PC-3 (cell line): ENCODE measurements around the gene MTFMT. TPM values are rescaled to one million over a fixed set of nuclear protein-coding genes. Genes with fewer than 3 reads are reported as not detected.

Experiments
- ATAC-seq: fragments of 200-7000 bp; cut with Tn5 transposase; 2 replicates; pipeline ENCODE4 v1.9.1; 2020; ENCODE audit warnings: mild to moderate bottlenecking, moderate library complexity
- BruUV-seq: library from RNA; stranded (reverse); fragments of 400-500 nt; replicated peaks from 2 replicates; lab custom pipeline; 2021; lab: Mats Ljungman, UMichigan
- CTCF ChIA-PET: fragments of 300-600 bp; sonication (Branson Sonifier 250); formaldehyde crosslinking; loops from one replicate; lab custom pipeline; 2022; ENCODE audit warnings: antibody characterized with exemption; lab: Charles Lee
- POLR2A ChIA-PET: fragments of 300-600 bp; sonication (Branson Sonifier 250); formaldehyde crosslinking; loops from one replicate; lab custom pipeline; 2022; ENCODE audit warnings: antibody characterized with exemption; ENCODE audit not compliant: unreplicated experiment; lab: Charles Lee
- DNase-seq: peaks from one replicate; pipeline ENCODE4 v3.0.0-alpha.2; 2015
- H2AFZ ChIP-seq: fragments of 300-600 bp; sonication (generic); 2 replicates; pipeline ENCODE4 v1.6.0; 2016; ENCODE audit warnings: antibody characterized with exemption, low read length
- H3F3A ChIP-seq: fragments of 300-600 bp; sonication (generic); one replicate; pipeline ENCODE4 v1.6.0; 2017; ENCODE audit warnings: antibody characterized with exemption, low read length, control low read depth, mild to moderate bottlenecking; ENCODE audit not compliant: unreplicated experiment
- H3K27ac ChIP-seq: fragments of 300-600 bp; sonication (generic); 2 replicates; pipeline ENCODE4 v1.5.1; 2016; ENCODE audit warnings: mild to moderate bottlenecking, low read length
- H3K27me3 ChIP-seq: fragments of 300-600 bp; sonication (generic); 2 replicates; pipeline ENCODE4 v1.6.1; 2016; ENCODE audit warnings: low read length, mixed read lengths
- H3K36me3 ChIP-seq: fragments of 300-600 bp; sonication (generic); 2 replicates; pipeline ENCODE4 v1.6.1; 2016; ENCODE audit warnings: low read depth, mixed run types, low read length, mixed read lengths
- H3K4me1 ChIP-seq: fragments of 300-600 bp; sonication (generic); 2 replicates; pipeline ENCODE4 v1.5.1; 2016; ENCODE audit warnings: low read length; ENCODE audit not compliant: insufficient read depth
- H3K4me2 ChIP-seq: fragments of 300-600 bp; sonication (generic); 2 replicates; pipeline ENCODE4 v1.6.0; 2016; ENCODE audit warnings: low read length
- H3K4me3 ChIP-seq: fragments of 300-600 bp; sonication (generic); 2 replicates; pipeline ENCODE4 v1.5.1; 2016; ENCODE audit warnings: mild to moderate bottlenecking, low read length, mixed read lengths
- H3K79me2 ChIP-seq: fragments of 300-600 bp; sonication (generic); 2 replicates; pipeline ENCODE4 v1.6.1; 2017; ENCODE audit warnings: low read length, mixed read lengths
- H3K9ac ChIP-seq: fragments of 300-600 bp; sonication (generic); 2 replicates; pipeline ENCODE4 v1.6.0; 2016; ENCODE audit warnings: mild to moderate bottlenecking, low read length
- H3K9me2 ChIP-seq: fragments of 300-600 bp; sonication (generic); replicated peaks from 2 replicates; pipeline ENCODE4 v1.6.1; 2016; ENCODE audit warnings: mixed run types, low read length, mixed read lengths
- H3K9me3 ChIP-seq: fragments of 300-600 bp; sonication (generic); 2 replicates; pipeline ENCODE4 v1.6.1; 2016; ENCODE audit warnings: low read length, mixed read lengths
- H4K20me1 ChIP-seq: fragments of 300-600 bp; sonication (generic); 2 replicates; pipeline ENCODE4 v1.6.1; 2016; ENCODE audit warnings: low read length, mixed read lengths
- EZH2 ChIP-seq: fragments of 300-600 bp; sonication (generic); IDR thresholded peaks from one replicate; pipeline ENCODE4 v1.6.1; 2017; ENCODE audit warnings: antibody characterized with exemption, mild to moderate bottlenecking, low read length; ENCODE audit not compliant: unreplicated experiment
- EZH2phosphoT487 ChIP-seq: fragments of 300-600 bp; sonication (generic); IDR thresholded peaks from 2 replicates; pipeline ENCODE4 v1.6.1; 2018; ENCODE audit warnings: mild to moderate bottlenecking, antibody characterized with exemption, low read length, borderline replicate concordance
- intact Hi-C: fragments of 100-400 bp; cut with micrococcal nuclease; formaldehyde crosslinking; loops from 2 replicates; pipeline ENCODE4 v1.9.0; 2023
- total RNA-seq: library from RNA; depleted of rRNA; stranded (reverse); fragments of >200 nt; gene quantifications from 2 replicates; pipeline ENCODE4 v1.2.3, GENCODE V29; 2014
- TF ChIP-seq, protein P1 (sequence below): fragments of 300-600 bp; sonication (generic); conservative IDR thresholded peaks from 2 replicates; pipeline ENCODE4 v1.5.1; 2017; ENCODE audit warnings: antibody characterized with exemption, low read depth, mild to moderate bottlenecking, low read length

The MTFMT gene
- total RNA-seq, 1 experiment from 2014 or later = 15.5 TPM

- Histone ChIP-seq H4K20me1 (no peaks in the 10 kb centered on the region), H3K27me3 (no peaks in the 10 kb centered on the region), H3K79me2 (no peaks in the 10 kb centered on the region), H3K9me2 (no peaks in the 10 kb centered on the region), H3K4me1 (no peaks in the 10 kb centered on the region), H3K9me3 (no peaks in the 10 kb centered on the region), H2AFZ (no peak overlapping the region), H3K36me3 (no peaks in the 10 kb centered on the region), H3K4me2 (no peak overlapping the region), H3K9ac (no peak overlapping the region), H3K27ac (no peak overlapping the region), H3F3A (no peaks in the 10 kb centered on the region), H3K4me3 (no peak overlapping the region)
- CTCF ChIA-PET = no interaction called here
- ATAC-seq (no peak), DNase-seq (no peak)
- no TSS peak for BruUV-seq
- intact Hi-C loops = no loop called here
- POLR2A ChIA-PET = no interaction called here
- TF ChIP-seq, protein P1, sequence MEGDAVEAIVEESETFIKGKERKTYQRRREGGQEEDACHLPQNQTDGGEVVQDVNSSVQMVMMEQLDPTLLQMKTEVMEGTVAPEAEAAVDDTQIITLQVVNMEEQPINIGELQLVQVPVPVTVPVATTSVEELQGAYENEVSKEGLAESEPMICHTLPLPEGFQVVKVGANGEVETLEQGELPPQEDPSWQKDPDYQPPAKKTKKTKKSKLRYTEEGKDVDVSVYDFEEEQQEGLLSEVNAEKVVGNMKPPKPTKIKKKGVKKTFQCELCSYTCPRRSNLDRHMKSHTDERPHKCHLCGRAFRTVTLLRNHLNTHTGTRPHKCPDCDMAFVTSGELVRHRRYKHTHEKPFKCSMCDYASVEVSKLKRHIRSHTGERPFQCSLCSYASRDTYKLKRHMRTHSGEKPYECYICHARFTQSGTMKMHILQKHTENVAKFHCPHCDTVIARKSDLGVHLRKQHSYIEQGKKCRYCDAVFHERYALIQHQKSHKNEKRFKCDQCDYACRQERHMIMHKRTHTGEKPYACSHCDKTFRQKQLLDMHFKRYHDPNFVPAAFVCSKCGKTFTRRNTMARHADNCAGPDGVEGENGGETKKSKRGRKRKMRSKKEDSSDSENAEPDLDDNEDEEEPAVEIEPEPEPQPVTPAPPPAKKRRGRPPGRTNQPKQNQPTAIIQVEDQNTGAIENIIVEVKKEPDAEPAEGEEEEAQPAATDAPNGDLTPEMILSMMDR = no peak
- TF ChIP-seq EZH2phosphoT487 = no peak
- no peak for TF ChIP-seq EZH2
Measured at GRCh38 chr15:65072617-65073016, 43.2 kb upstream of the MTFMT start.

DNA sequence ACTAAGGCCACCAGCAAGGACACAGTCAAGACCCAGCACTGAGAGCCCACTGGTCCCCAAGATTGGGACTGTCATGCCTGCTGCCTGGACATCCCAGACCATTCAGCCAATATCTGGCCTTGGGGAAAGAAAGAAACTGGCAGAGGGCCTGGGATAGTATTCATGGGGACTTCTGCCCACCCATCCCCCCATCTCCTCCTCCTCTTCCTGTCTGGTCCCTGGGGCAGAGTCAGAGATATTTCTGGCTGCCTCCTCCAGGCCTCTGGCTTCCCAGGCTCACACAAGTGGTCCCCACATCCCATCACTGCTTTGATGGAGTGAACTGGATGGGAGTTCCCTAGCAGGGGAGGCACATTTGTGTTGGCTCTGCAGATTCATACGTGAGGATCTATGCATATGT, 42.6 kb upstream of the MTFMT start:
- ChIA-PET CTCF (no interaction called here), POLR2A (no interaction called here)
- Histone ChIP-seq H3K27me3 (no peaks in the 10 kb centered on the region), H3K4me2 (no peak overlapping the region), H4K20me1 (no peaks in the 10 kb centered on the region), H3K36me3 (no peaks in the 10 kb centered on the region), H3F3A (no peaks in the 10 kb centered on the region), H3K4me3 (no peak overlapping the region), H3K9ac (no peak overlapping the region), H3K79me2 (no peaks in the 10 kb centered on the region), H2AFZ (no peak overlapping the region), H3K9me3 (no peaks in the 10 kb centered on the region), H3K4me1 (no peaks in the 10 kb centered on the region), H3K9me2 (no peaks in the 10 kb centered on the region), H3K27ac (no peak overlapping the region)
- DNase-seq (no peak), ATAC-seq (no peak)
- intact Hi-C loops = no loop called here
- BruUV-seq = no TSS peak
- TF ChIP-seq EZH2 (no peak), EZH2phosphoT487 (no peak)
- TF ChIP-seq, protein P1 = no peak

DNA sequence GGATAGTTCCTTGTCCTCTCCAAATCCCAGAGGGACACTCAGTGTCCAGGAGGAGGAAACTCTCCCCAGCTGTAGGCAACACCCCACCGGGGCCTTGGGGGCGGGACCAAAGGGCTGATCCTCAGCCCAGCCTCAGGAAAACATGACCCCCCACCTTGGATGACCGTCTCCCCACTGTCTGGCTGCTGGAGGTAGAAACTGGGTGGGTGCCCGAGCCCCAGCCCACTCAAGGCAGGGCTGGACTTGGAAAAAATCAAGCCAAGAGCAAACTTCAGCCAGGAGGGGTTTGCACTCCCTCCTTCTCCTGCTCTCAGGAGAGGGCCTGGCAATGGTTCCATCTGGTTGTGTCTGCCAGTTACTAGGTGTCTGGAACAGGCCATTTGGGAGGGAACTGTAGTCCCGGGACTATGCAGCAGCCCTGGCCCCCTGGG, 42.0 kb upstream of the MTFMT start:
- Histone ChIP-seq H3F3A (no peaks in the 10 kb centered on the region), H3K27me3 (no peaks in the 10 kb centered on the region), H3K9me2 (no peaks in the 10 kb centered on the region), H3K4me1 (no peaks in the 10 kb centered on the region), H3K9me3 (no peaks in the 10 kb centered on the region), H3K4me2 (no peak overlapping the region), H3K36me3 (no peaks in the 10 kb centered on the region), H3K4me3 (no peak overlapping the region), H2AFZ (no peak overlapping the region), H4K20me1 (no peaks in the 10 kb centered on the region), H3K27ac (no peak overlapping the region), H3K9ac (no peak overlapping the region), H3K79me2 (no peaks in the 10 kb centered on the region)
- POLR2A ChIA-PET = no interaction called here
- TF ChIP-seq, protein P1 = no peak
- TF ChIP-seq EZH2 (no peak), EZH2phosphoT487 (no peak)
- CTCF ChIA-PET = no interaction called here
- no TSS peak for BruUV-seq
- DNase-seq (no peak), ATAC-seq (no peak)
- intact Hi-C loops = no loop called here
